ENCODE results near the gene NT5DC3. TPM values are rescaled to one million over a fixed set of nuclear protein-coding genes. Genes with fewer than 3 reads are reported as not detected.

NT5DC3 gene
- total and polyA plus RNA-seq, 3 donors from 2014 or later = 5.7 to 25.4 (median 16.1) TPM

DNA sequence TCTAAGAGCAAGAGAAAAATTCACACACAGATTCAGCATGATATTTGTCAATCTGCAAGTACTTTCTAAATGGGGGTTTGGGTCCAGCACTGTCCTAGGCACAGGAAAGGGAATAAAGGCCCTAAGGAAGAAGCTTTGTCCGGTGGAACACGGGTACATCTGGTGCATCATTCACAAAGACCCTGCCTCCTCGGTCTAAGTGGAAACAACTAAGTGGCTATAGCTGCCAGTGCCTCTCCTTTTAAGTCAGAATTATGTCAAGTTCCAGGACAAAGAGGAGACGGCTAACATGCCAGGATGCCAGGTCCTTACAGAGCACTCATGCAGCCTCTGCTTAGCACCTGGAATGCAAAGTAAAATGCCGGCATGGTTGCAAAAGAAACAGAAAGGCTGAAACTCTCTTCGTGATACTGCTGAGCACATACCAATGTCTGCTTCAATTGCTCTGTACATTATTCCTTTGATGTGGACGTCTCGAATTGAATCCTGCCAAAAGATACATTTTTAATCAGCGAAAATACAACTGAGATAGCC is 47.5 kb downstream of the NT5DC3 start:
- TF ChIP-seq, protein P1, sequence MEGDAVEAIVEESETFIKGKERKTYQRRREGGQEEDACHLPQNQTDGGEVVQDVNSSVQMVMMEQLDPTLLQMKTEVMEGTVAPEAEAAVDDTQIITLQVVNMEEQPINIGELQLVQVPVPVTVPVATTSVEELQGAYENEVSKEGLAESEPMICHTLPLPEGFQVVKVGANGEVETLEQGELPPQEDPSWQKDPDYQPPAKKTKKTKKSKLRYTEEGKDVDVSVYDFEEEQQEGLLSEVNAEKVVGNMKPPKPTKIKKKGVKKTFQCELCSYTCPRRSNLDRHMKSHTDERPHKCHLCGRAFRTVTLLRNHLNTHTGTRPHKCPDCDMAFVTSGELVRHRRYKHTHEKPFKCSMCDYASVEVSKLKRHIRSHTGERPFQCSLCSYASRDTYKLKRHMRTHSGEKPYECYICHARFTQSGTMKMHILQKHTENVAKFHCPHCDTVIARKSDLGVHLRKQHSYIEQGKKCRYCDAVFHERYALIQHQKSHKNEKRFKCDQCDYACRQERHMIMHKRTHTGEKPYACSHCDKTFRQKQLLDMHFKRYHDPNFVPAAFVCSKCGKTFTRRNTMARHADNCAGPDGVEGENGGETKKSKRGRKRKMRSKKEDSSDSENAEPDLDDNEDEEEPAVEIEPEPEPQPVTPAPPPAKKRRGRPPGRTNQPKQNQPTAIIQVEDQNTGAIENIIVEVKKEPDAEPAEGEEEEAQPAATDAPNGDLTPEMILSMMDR (IDR thresholded peaks at IDR 0.05) = no peak
- no peak for TF ChIP-seq POLR2A (IDR thresholded peaks at IDR 0.05)
- Histone ChIP-seq H3K27ac (no peak overlapping the region), H3K27me3 (no peaks in the 10 kb centered on the region), H3K4me3 (no peak overlapping the region), H3K9me3 (no peaks in the 10 kb centered on the region), H3K4me1 (peaks cover 11% of the 10 kb centered on the region), H3K36me3 (ENCODE audit: low read depth, missing control alignments) (no peaks in the 10 kb centered on the region)
- intact Hi-C loops (cut with DNase I; ENCODE audit: low total_unique reads) = no loop called here
- no peak for DNase-seq
- WGBS, 2 donors = 68 to 80% methylated on average over 7 to 9 of the region's 9 CpGs

DNA sequence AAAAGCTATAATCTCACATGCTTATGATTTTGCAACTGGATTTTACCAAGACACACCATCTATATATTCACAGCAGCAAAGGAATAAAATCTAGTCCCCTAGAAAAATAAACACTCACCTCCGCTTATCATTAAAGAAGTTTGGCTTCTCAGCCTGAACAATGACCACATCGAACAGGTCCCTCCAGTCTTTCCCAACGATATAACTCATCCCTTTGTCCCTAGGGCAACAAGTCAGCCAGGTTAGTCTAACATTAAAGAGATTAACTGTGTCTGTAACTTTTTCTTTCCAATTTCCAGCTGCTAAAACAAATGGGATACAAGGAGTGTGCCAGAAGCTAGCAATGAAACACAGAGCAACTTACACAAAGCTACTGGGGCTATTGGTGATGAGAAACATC is 48.0 kb downstream of the NT5DC3 start:
- TF ChIP-seq, protein P1 (IDR thresholded peaks at IDR 0.05) = no peak
- no peak for TF ChIP-seq POLR2A (IDR thresholded peaks at IDR 0.05)
- H3K27me3 ChIP-seq = no peaks in the 10 kb centered on the region
- WGBS, 2 donors = 79 to 88% methylated on average over 3 of the region's 3 CpGs
- peaks cover 11% of the 10 kb centered on the region for H3K4me1 ChIP-seq
- no peak overlapping the region for H3K4me3 ChIP-seq
- no peaks in the 10 kb centered on the region for H3K9me3 ChIP-seq
- no peaks in the 10 kb centered on the region for H3K36me3 ChIP-seq (ENCODE audit: low read depth, missing control alignments)
- DNase-seq = no peak
- H3K27ac ChIP-seq = no peak overlapping the region
- intact Hi-C loops (cut with DNase I; ENCODE audit: low total_unique reads) = no loop called here

DNA sequence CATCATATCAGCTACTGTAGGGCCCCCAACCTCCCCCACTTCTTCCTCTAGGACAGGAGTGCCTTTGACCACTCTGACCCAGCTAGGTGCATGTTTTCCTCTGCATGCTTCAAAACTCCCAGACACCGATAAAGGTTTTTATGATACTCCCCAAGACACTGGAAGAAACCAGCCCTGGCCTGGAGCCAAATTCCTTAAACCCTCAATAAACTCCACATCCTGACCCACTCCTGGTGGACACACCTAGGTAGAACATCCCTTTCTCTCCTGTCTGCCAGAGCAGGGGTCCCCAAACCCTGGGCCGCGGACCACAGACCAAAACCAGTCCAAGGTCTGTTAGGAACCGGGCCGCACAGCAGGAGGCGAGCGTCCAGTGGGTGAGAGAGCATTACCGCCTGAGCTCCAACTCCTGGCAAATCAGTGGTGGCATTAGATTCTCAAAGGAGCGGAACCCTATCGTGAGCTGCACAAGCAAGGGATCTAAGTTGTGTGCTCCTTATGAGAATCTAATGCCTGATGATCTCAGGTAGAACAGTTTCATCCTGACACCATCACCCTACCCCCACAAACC is 49.6 kb downstream of the NT5DC3 start:
- Histone ChIP-seq H3K27ac (no peak overlapping the region), H3K4me1 (peaks cover 3% of the 10 kb centered on the region), H3K4me3 (no peak overlapping the region), H3K27me3 (no peaks in the 10 kb centered on the region), H3K9me3 (no peaks in the 10 kb centered on the region), H3K36me3 (ENCODE audit: low read depth, missing control alignments) (no peaks in the 10 kb centered on the region)
- 88 to 94% methylated on average over 10 of the region's 10 CpGs for WGBS, 2 donors
- no peak for DNase-seq
- TF ChIP-seq, protein P1 (IDR thresholded peaks at IDR 0.05) = no peak
- TF ChIP-seq POLR2A (IDR thresholded peaks at IDR 0.05) = no peak
- intact Hi-C loops (cut with DNase I; ENCODE audit: low total_unique reads) = no loop called here

DNA sequence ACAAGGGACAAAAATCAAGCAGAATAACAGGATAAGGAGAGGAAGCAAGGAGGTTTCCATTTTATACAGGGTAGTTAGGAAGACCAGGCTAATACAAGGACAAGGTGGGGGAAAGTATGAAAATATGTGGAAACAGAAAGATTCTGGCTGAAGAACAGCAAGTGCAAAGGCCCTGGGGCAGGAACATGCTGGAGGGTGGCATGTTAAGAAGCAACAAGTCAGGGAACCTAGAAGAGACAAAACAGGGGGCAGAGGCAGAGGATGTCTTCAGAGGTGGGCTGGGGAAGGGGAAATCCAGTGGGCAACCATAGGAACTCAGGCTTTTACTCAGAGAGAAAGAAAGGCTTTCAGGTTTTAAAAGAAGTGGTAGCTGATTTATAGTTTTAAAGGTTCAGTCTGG is 54.8 kb downstream of the NT5DC3 start:
- intact Hi-C loops (cut with DNase I; ENCODE audit: low total_unique reads) = no loop called here
- no peaks in the 10 kb centered on the region for H3K27me3 ChIP-seq
- DNase-seq = no peak
- no peak overlapping the region for H3K4me3 ChIP-seq
- H3K36me3 ChIP-seq (ENCODE audit: low read depth, missing control alignments) = no peaks in the 10 kb centered on the region
- TF ChIP-seq, protein P1 (IDR thresholded peaks at IDR 0.05) = no peak
- TF ChIP-seq POLR2A (IDR thresholded peaks at IDR 0.05) = no peak
- H3K9me3 ChIP-seq = no peaks in the 10 kb centered on the region
- H3K27ac ChIP-seq = no peak overlapping the region
- no peaks in the 10 kb centered on the region for H3K4me1 ChIP-seq

Data from testis (tissue), 3 donors.